Retina (tissue), 1 donor: Measurements from ENCODE around the gene DNMBP.
A peak's percentile ranks its signal among the peaks of the same experiment; 100 is the strongest.
"Not testable (repeated sequence)": the region's sequence is repeated elsewhere in the genome, so short reads cannot be mapped to it uniquely, and the experiment has no call there.

ENCODE experiments used
- DNase-seq: peaks from one replicate; pipeline ENCODE4 v3.0.0-alpha.2; 2016

The DNMBP gene

DNA sequence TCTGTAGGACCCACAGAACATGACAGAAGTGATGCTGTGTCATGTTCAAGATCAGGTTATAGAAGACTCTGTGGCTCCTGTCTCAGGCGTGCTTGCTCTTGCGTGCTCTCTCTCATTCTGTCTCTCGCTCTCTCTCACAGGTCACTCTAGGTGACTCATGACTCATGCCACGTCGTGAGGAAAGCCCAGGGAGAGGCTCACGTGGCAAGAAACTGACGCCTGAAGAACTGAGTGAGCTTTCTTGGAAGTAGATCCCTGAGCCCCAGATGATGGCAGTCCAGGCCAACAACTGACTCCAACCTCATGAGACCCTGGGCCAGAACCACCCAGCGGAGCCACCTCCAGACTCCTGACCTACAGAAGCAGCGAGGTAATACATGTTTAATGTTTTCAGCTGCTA lies 103.3 kb downstream of the DNMBP start:
- no peak for DNase-seq

GRCh38 chr10:99905971-99906370 lies 103.8 kb downstream of the DNMBP start:
- no peak for DNase-seq

DNA sequence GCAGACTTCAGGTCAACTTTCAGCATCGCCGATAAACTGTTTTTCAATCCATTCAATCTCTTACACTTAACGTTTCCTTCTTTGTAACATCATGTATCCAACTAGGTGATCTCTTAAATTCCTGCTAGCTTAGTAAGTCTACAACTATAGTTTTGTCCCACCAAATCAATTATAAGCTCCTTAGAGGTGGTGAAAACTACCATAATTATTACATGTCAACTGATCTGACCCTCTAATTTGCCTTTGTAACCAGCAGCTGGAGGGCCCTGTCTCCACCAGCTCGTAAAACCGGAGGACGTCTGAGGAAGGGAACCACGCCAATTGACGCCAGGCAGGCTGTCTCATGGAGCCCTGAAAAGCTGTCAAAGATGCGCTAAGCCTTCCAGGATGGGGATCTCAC lies 113.9 kb downstream of the DNMBP start:
- no peak for DNase-seq

DNA sequence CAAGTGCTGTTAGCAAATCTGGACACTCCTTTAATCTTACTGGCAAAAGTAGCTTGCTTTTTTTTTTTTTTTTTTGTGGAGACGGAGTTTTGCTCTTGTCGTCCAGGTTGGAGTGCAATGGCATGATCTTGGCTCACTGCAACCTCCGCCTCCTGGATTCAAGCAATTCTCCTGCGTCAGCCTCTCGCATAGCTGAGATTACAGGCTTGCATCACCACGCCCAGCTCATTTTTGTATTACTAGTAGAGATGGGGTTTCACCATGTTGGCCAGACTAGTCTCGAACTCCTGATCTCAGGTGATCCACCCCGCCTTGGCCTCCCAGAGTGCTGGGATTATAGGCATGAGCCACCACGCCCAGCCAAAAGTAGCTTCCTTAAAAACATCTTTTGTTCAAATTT lies 114.7 kb downstream of the DNMBP start:
- not testable (repeated sequence) for DNase-seq

- DNase-seq, result no peak
Observed at GRCh38 chr10:99894613-99895012, 115.1 kb downstream of the DNMBP start.

DNA sequence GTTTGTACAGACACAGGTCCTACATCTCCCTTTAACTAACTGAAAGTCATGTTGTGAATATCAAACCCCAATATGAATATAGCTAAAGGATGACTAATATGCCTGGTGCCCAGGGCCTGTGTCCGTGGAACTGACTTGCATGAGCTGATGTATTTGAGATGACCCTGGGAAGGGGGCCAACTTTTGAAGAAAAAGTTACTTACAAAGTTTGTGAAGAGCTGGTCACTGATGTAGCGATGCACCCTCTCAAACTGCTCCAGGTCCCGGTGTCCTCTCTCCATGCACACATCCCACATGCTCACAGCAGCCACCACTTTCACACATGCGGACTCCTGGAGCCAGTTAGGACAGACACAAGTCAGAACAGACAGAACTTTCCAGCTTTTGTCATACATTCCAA lies 121.1 kb downstream of the DNMBP start:
- no peak for DNase-seq

GRCh38 chr10:99883523-99883922 lies 126.2 kb downstream of the DNMBP start:
- DNase-seq, result no peak

GRCh38 chr10:99881371-99881770 lies 128.4 kb downstream of the DNMBP start:
- DNase-seq, result no peak

DNA sequence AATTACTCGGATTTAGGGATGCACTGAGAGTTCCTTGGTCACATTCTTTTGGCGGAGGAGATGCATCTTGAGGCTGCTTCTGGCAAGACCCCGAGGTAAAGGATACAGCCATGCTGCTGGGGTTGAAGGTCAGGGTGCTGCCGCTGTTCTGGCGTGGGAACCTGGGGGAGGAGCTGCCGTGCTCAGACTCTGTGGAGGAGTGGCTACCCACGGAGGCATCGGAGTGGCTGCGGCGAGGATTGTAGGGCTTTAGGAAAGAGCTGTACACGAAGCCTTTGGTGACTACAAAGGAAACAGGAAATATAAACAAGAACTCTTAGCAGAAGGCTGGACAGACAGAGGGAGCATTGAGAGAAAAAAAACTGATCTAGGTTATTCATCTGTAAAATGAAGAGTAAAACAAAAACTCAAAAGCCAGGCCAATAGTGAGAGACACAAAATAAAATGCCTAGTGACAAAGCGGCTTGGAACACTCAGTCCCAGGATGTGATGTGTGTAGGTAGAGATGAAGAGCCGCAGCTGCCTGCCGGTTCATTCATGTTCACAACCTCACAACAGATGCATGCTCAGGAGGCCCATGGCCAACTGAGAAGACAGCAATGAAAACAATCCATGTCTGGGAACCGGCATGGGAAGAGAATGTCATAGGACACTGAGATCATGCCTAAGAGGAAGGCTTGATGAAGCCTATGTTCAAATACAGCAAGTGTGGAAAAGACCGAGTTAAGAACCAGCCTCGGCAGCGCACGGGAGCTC lies 129.5 kb downstream of the DNMBP start:
- DNase-seq, result no peak

DNA sequence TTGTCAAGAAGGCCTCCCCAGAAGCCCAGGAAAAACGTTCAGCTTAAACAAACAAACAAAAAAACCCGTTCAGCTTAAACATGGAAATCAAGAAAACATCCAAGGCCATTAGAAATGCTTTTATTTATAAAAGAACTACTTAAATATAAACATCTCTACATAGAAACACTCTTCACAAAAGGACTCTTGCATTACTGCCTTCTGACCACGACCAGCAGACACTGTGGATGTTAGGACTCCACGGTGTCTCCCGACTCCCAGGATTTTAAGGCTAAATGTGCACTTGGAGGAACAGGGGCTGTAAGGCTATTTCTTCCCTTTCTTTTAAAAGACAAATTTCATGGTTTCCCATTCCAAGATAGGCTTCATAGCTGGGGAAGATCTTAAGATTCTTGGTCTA lies 134.3 kb downstream of the DNMBP start:
- no peak for DNase-seq

DNA sequence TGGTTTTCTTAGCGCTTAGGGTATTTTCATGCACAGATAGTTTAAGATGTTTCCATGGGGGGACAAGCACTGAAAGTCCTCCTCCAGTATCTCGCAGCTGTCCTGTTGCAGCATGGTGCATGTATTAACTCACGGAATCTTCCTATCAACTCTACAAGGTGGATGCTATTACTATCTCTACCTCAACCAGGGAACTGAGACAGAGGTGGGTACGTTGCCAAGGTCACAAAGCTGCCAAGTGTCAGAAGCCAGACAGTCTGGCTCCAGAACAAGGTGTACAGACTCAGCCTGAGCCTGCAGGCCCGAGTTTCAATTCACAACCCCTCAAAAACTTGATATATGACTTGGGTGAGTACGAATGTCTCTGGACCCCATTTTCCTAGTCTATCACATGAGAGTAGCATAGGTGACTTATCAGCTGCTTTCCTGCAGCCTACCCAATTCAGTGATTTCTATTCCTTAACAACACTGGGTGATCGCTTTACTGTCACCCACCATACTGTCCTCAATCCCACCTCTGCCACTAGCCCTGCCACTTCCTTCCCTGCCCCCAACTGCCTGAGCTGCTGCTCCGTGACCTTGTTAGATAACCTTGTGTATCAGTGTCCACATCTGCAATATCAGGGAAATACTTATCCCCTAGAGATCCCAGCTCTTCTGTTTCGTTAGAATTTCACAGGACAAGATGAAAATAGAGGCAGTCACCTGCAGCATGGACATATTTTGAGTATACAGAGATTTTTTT lies 135.2 kb downstream of the DNMBP start:
- DNase-seq, result no peak

- DNase-seq, result no peak
Observed at GRCh38 chr10:99873846-99874245, 135.9 kb downstream of the DNMBP start.

DNA sequence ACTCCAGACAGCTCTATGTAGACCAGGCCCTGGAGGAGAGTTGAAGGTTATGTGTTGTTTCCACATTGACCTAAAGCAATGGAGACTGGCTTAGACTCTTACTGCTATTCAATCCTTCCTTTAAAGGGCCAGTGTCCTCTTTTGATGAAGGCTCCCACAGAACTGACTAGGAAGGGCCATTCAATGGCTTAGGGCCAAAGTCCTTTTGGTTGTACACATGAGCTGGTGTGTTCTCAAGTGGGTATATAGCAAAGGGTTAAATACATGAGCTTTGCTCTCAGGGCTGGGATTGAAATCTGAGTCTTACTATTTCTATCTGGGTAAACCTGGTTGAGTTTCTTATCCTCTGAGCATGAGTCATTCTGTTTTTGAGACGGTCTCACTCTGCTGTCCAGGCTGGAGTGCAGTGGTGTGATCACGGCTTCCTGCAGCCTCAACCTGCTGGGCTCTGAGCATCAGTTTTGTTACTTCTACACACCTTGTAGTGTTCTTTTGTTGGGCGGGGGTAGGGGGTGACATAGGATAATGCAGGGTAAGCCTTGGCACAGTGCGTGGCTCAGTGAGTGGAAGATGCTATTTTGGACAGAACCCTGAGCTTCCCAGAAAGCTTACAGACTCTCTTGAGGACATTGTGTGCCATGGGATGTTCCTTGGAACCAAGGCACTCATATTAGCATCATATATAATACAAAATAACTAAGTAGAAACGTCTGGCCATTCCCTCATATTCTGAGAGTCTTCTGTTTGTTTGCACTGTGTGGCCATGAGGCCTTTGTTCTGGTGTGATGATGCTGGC lies 137.2 kb downstream of the DNMBP start:
- no peak for DNase-seq

DNA sequence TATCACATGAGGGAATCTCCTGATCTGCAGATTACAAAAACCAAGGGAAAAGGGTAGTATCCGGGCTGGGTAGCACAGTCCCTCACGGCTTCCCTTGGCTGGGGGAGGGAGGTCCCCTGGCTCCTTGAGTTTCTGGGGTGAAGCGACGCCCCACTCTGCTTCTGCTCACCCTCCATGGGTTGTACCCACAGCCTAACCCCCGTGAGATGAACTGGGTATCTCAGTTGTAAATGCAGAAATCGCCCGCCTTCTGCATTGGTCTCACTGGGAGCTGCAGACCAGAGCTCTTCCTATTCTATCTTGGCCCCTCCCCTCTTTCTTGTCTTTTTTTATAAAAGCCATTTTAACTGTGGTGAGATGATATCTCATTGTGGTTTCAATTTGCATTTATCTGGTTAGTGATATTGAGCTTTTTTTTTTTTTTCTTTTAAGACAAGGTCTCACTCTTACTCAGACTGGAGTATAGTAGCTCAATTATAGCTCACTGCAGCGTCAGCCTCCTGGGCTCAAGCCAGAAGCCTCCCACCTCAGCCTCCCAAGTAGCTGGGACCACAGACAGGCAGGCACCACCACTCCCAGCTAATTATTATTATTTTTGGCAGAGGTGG lies 139.5 kb downstream of the DNMBP start:
- DNase-seq, result no peak

- no peak for DNase-seq
Observed at GRCh38 chr10:99869581-99870122, 140.1 kb downstream of the DNMBP start.

GRCh38 chr10:99867250-99867649 lies 142.5 kb downstream of the DNMBP start:
- not testable (repeated sequence) for DNase-seq

GRCh38 chr10:99863535-99864240 lies 146.1 kb downstream of the DNMBP start:
- not testable (repeated sequence) for DNase-seq

- no peak for DNase-seq
Observed at GRCh38 chr10:99860466-99860865, 149.3 kb downstream of the DNMBP start.

DNA sequence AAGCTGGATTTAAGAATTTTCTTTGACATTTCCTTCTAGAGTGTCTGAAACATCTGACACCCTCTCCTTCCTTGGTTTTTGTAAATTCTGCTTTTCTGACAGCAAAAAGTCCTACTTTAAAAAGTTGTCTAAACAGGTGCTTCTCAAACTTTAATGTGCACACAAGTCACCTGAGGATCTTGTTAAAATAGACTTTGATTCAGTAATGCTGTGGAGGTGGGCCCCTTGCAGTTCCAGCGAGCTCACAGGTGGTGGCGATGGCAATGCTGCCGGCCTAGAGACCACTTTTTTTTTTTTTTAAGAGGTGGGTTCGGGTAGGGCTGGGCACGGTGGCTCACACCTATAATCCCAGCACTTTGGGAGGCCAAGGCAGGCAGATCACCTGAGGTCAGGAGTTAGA lies 150.2 kb downstream of the DNMBP start:
- DNase-seq, result no peak

- DNase-seq, result no peak
Observed at GRCh38 chr10:99858849-99859248, 150.9 kb downstream of the DNMBP start.

DNA sequence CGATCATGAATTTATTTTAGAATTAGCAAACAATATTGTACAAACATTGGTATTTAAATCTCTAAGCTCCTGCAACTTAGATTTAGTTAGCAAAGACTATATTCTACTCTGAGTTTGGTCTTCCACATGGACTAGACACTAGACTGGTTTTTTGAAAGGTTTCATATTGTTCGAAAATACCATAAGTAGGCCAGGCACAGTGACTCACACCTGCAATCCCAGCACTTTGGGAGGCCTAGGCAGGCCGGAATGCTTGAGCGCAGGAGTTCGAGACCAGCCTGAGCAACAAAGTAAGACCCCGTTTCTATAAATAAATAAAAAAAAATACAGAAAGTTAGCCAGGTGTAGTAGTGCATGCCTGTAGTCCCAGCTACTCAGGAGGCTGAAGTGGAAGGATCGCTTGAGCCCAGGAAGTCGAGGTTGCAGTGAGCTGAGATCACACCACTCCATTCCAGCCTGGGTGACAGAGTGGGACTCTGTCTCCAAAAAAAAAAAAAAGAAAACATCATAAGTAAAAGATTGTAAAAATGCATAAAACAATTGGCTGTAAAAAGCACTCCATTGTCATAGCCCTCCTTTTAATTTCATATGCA lies 154.2 kb downstream of the DNMBP start:
- no peak for DNase-seq

DNA sequence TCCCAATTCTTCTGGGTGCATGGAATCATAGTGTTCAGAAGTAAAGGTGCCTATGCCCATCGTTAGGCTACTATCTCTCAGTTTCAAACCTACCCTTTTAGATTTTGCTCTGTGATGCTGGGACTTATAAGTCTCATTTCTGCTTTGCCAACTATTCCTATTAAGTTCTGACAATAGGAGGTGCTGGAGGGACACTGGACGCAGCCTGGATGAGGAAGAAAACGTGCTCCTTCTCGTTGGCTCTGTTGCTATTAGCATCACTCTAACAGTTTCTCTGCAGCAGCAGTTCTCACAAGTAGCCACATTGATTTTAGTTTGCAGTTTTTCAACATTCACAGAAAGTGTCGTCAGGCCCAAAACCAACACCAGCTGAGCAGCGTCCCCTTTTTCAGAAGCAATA lies 154.9 kb downstream of the DNMBP start:
- DNase-seq, result peak; percentile 17
